Transverse colon (tissue), 4 donors: ENCODE results near the gene RGS2.

Source experiments
- CTCF ChIP-seq, 5 experiments: fragments of 200-600 bp in 3 of 5; fragments of 450-650 bp in 2 of 5; sonication (generic) in 3 of 5; IDR thresholded peaks; 1 replicate in 2 of 5; 2 replicates in 3 of 5; pipeline ENCODE4 v1.5.1; 2016 to 2017; ENCODE audit warnings: antibody characterized with exemption in 5 of 5, inconsistent platforms in 3 of 5, mild to moderate bottlenecking in 2 of 5, moderate library complexity in 1 of 5
- EP300 ChIP-seq: sonication (generic); formaldehyde crosslinking; IDR thresholded peaks from one replicate; pipeline ENCODE4 v1.6.1; 2017; ENCODE audit warnings: antibody characterized with exemption, low read depth
- POLR2A ChIP-seq: fragments of 450-650 bp; IDR thresholded peaks from one replicate; pipeline ENCODE4 v1.6.1; 2016; ENCODE audit warnings: antibody characterized with exemption, mild to moderate bottlenecking, moderate library complexity
- POLR2AphosphoS5 ChIP-seq, 3 donors: sonication (generic); formaldehyde crosslinking; IDR thresholded peaks; one replicate each; pipeline ENCODE4 v1.6.1; 2016; ENCODE audit warnings: antibody characterized with exemption in 3 of 3

GRCh38 chr1:192860478-192861185 is 51.8 kb downstream of the RGS2 start:
- TF ChIP-seq EP300 = no peak
- TF ChIP-seq POLR2AphosphoS5 (IDR thresholded peaks at IDR 0.05) = no peak
- TF ChIP-seq POLR2A = no peak
- no peak for TF ChIP-seq CTCF (IDR thresholded peaks at IDR 0.05)
